Loucy (cell line): ENCODE data around the gene CCDC187.

Experiments used
- H2AFZ ChIP-seq: fragments of 200-600 bp; sonication (generic); 2 replicates; pipeline ENCODE4 v1.6.0; 2016; ENCODE audit warnings: antibody characterized with exemption, mild to moderate bottlenecking, low read length, moderate library complexity
- H3F3A ChIP-seq: fragments of 200-600 bp; 2 replicates; pipeline ENCODE4 v1.6.0; 2016; ENCODE audit warnings: antibody characterized with exemption, low read depth, mild to moderate bottlenecking
- H3K27me3 ChIP-seq: fragments of 200-600 bp; sonication (generic); 2 replicates; pipeline ENCODE4 v1.6.1; 2014; ENCODE audit warnings: low read length, mild to moderate bottlenecking; ENCODE audit not compliant: insufficient read depth, poor library complexity, severe bottlenecking
- H3K36me3 ChIP-seq: fragments of 200-600 bp; sonication (generic); 2 replicates; pipeline ENCODE4 v1.6.1; 2016; ENCODE audit warnings: low read length; ENCODE audit not compliant: insufficient read depth
- H3K4me1 ChIP-seq: fragments of 200-600 bp; sonication (generic); 2 replicates; pipeline ENCODE4 v1.5.1; 2014; ENCODE audit warnings: low read length, mild to moderate bottlenecking; ENCODE audit not compliant: insufficient read depth, poor library complexity, severe bottlenecking
- H3K4me2 ChIP-seq: fragments of 200-600 bp; sonication (generic); 2 replicates; pipeline ENCODE4 v1.6.0; 2014; ENCODE audit warnings: antibody characterized with exemption, low read length, low read depth, mild to moderate bottlenecking; ENCODE audit not compliant: poor library complexity, severe bottlenecking
- H3K4me3 ChIP-seq: fragments of 200-600 bp; sonication (generic); 2 replicates; pipeline ENCODE4 v1.5.1; 2014; ENCODE audit warnings: low read length, mild to moderate bottlenecking, mixed read lengths; ENCODE audit not compliant: poor library complexity, severe bottlenecking
- H3K79me2 ChIP-seq: fragments of 200-600 bp; sonication (generic); 2 replicates; pipeline ENCODE4 v1.6.1; 2014; ENCODE audit warnings: low read length; ENCODE audit not compliant: insufficient read depth
- H3K9ac ChIP-seq: fragments of 200-600 bp; sonication (generic); 2 replicates; pipeline ENCODE4 v1.6.0; 2014; ENCODE audit warnings: mild to moderate bottlenecking, low read depth, low read length, moderate library complexity; ENCODE audit not compliant: poor library complexity, severe bottlenecking
- H3K9me2 ChIP-seq: fragments of 200-600 bp; sonication (generic); replicated peaks from 2 replicates; pipeline ENCODE4 v1.6.1; 2016; ENCODE audit warnings: low read depth, low read length, mixed read lengths
- H3K9me3 ChIP-seq: fragments of 200-600 bp; sonication (generic); 2 replicates; pipeline ENCODE4 v1.6.1; 2014; ENCODE audit warnings: mild to moderate bottlenecking, antibody characterized with exemption, low read length, low read depth; ENCODE audit not compliant: insufficient read depth
- H4K20me1 ChIP-seq: fragments of 200-600 bp; sonication (generic); 2 replicates; pipeline ENCODE4 v1.6.0; 2014; ENCODE audit warnings: antibody characterized with exemption, low read length, mild to moderate bottlenecking; ENCODE audit not compliant: insufficient read depth, poor library complexity, severe bottlenecking
- CTCF ChIP-seq: fragments of 200-600 bp; sonication (generic); conservative IDR thresholded peaks from 2 replicates; pipeline ENCODE4 v1.5.1; 2014; ENCODE audit warnings: mild to moderate bottlenecking, antibody characterized with exemption, low read length
- EZH2phosphoT487 ChIP-seq: fragments of 200-600 bp; IDR thresholded peaks from 2 replicates; pipeline ENCODE4 v1.6.1; 2018; ENCODE audit warnings: antibody characterized with exemption, mild to moderate bottlenecking, moderate library complexity, borderline replicate concordance

CCDC187 gene

GRCh38 chr9:136255166-136255538 lies 48.7 kb downstream of the CCDC187 start:
- H3K4me3 ChIP-seq, result no peak overlapping the region
- H3K9me3 ChIP-seq, result no peaks in the 10 kb centered on the region
- H3K9me2 ChIP-seq, result no peaks in the 10 kb centered on the region
- no peaks in the 10 kb centered on the region for H3K79me2 ChIP-seq
- no peaks in the 10 kb centered on the region for H4K20me1 ChIP-seq
- no peaks in the 10 kb centered on the region for H3K4me1 ChIP-seq
- H3K36me3 ChIP-seq, result no peaks in the 10 kb centered on the region
- H3F3A ChIP-seq, result no peaks in the 10 kb centered on the region
- H3K27me3 ChIP-seq, result no peaks in the 10 kb centered on the region
- H2AFZ ChIP-seq, result no peak overlapping the region
- TF ChIP-seq EZH2phosphoT487, result no peak
- no peak for TF ChIP-seq CTCF
- H3K9ac ChIP-seq, result no peak overlapping the region
- no peak overlapping the region for H3K4me2 ChIP-seq

GRCh38 chr9:136254381-136255165 lies 49.3 kb downstream of the CCDC187 start:
- TF ChIP-seq EZH2phosphoT487 (no peak), CTCF (no peak)
- Histone ChIP-seq H3K9me3 (no peaks in the 10 kb centered on the region), H3K4me3 (no peak overlapping the region), H3K4me2 (no peak overlapping the region), H3F3A (no peaks in the 10 kb centered on the region), H3K9ac (no peak overlapping the region), H4K20me1 (no peaks in the 10 kb centered on the region), H3K79me2 (no peaks in the 10 kb centered on the region), H2AFZ (no peak overlapping the region), H3K9me2 (no peaks in the 10 kb centered on the region), H3K27me3 (no peaks in the 10 kb centered on the region), H3K4me1 (no peaks in the 10 kb centered on the region), H3K36me3 (no peaks in the 10 kb centered on the region)

- no peak overlapping the region for H3K4me2 ChIP-seq
- H3K27me3 ChIP-seq, result no peaks in the 10 kb centered on the region
- H3K79me2 ChIP-seq, result no peaks in the 10 kb centered on the region
Measured at GRCh38 chr9:136253246-136254130, 50.4 kb downstream of the CCDC187 start.

More at GRCh38 chr9:136253246-136254130, 50.4 kb downstream of the CCDC187 start:
- no peaks in the 10 kb centered on the region for H3K9me2 ChIP-seq
- no peaks in the 10 kb centered on the region for H4K20me1 ChIP-seq
- TF ChIP-seq EZH2phosphoT487, result no peak
- TF ChIP-seq CTCF, result no peak
- H3K36me3 ChIP-seq, result no peaks in the 10 kb centered on the region
- no peaks in the 10 kb centered on the region for H3F3A ChIP-seq
- no peak overlapping the region for H2AFZ ChIP-seq
- no peaks in the 10 kb centered on the region for H3K4me1 ChIP-seq
- no peaks in the 10 kb centered on the region for H3K9me3 ChIP-seq
- no peak overlapping the region for H3K4me3 ChIP-seq
- no peak overlapping the region for H3K9ac ChIP-seq
